ENCODE data around the gene AP3B1.

Gene AP3B1

GRCh38 chr5:78260771-78261170, 33.7 kb downstream of the AP3B1 start:
- in situ Hi-C loops (cut with HindIII; ENCODE audit: low pct_ligation_motif_present, low pct_unique_long_range_greater_than_20kb, low sequenced_read_pairs) = no loop called here
- DNase-seq = no peak

GRCh38 chr5:78253201-78253600, 41.3 kb downstream of the AP3B1 start:
- in situ Hi-C loops (cut with HindIII; ENCODE audit: low pct_ligation_motif_present, low pct_unique_long_range_greater_than_20kb, low sequenced_read_pairs) = no loop called here
- no peak for DNase-seq

GRCh38 chr5:78252715-78253114, 41.8 kb downstream of the AP3B1 start:
- no peak for DNase-seq
- in situ Hi-C loops (cut with HindIII; ENCODE audit: low pct_ligation_motif_present, low pct_unique_long_range_greater_than_20kb, low sequenced_read_pairs) = no loop called here

- in situ Hi-C loops (cut with HindIII; ENCODE audit: low pct_ligation_motif_present, low pct_unique_long_range_greater_than_20kb, low sequenced_read_pairs) = no loop called here
- DNase-seq = no peak
These were observed 42.7 kb downstream of the AP3B1 start for GRCh38 chr5:78251663-78252284.

- in situ Hi-C loops (cut with HindIII; ENCODE audit: low pct_ligation_motif_present, low pct_unique_long_range_greater_than_20kb, low sequenced_read_pairs) = no loop called here
- no peak for DNase-seq
These were observed 49.4 kb downstream of the AP3B1 start for GRCh38 chr5:78245136-78245535.

- in situ Hi-C loops (cut with HindIII; ENCODE audit: low pct_ligation_motif_present, low pct_unique_long_range_greater_than_20kb, low sequenced_read_pairs) = no loop called here
- no peak for DNase-seq
These were observed 50.9 kb downstream of the AP3B1 start for GRCh38 chr5:78243639-78244038.

GRCh38 chr5:78243091-78243490, 51.4 kb downstream of the AP3B1 start:
- in situ Hi-C loops (cut with HindIII; ENCODE audit: low pct_ligation_motif_present, low pct_unique_long_range_greater_than_20kb, low sequenced_read_pairs) = no loop called here
- DNase-seq = no peak

GRCh38 chr5:78242001-78242400, 52.5 kb downstream of the AP3B1 start:
- in situ Hi-C loops (cut with HindIII; ENCODE audit: low pct_ligation_motif_present, low pct_unique_long_range_greater_than_20kb, low sequenced_read_pairs) = no loop called here
- DNase-seq = no peak

- no peak for DNase-seq
- in situ Hi-C loops (cut with HindIII; ENCODE audit: low pct_ligation_motif_present, low pct_unique_long_range_greater_than_20kb, low sequenced_read_pairs) = no loop called here
These were observed 56.6 kb downstream of the AP3B1 start for GRCh38 chr5:78237911-78238310.

- no peak for DNase-seq
- in situ Hi-C loops (cut with HindIII; ENCODE audit: low pct_ligation_motif_present, low pct_unique_long_range_greater_than_20kb, low sequenced_read_pairs) = no loop called here
These were observed 58.5 kb downstream of the AP3B1 start for GRCh38 chr5:78236046-78236445.

GRCh38 chr5:78235289-78235688, 59.2 kb downstream of the AP3B1 start:
- in situ Hi-C loops (cut with HindIII; ENCODE audit: low pct_ligation_motif_present, low pct_unique_long_range_greater_than_20kb, low sequenced_read_pairs) = no loop called here
- DNase-seq = no peak

- in situ Hi-C loops (cut with HindIII; ENCODE audit: low pct_ligation_motif_present, low pct_unique_long_range_greater_than_20kb, low sequenced_read_pairs) = no loop called here
- DNase-seq = no peak
These were observed 59.7 kb downstream of the AP3B1 start for GRCh38 chr5:78234804-78235203.

GRCh38 chr5:78232163-78232562, 62.3 kb downstream of the AP3B1 start:
- in situ Hi-C loops (cut with HindIII; ENCODE audit: low pct_ligation_motif_present, low pct_unique_long_range_greater_than_20kb, low sequenced_read_pairs) = no loop called here
- no peak for DNase-seq

GRCh38 chr5:78224358-78224757, 70.1 kb downstream of the AP3B1 start:
- DNase-seq = no peak
- in situ Hi-C loops (cut with HindIII; ENCODE audit: low pct_ligation_motif_present, low pct_unique_long_range_greater_than_20kb, low sequenced_read_pairs) = no loop called here

- in situ Hi-C loops (cut with HindIII; ENCODE audit: low pct_ligation_motif_present, low pct_unique_long_range_greater_than_20kb, low sequenced_read_pairs) = no loop called here
- DNase-seq = peak; percentile 18
These were observed 72.5 kb downstream of the AP3B1 start for GRCh38 chr5:78221964-78222451.

GRCh38 chr5:78221467-78221866, 73.0 kb downstream of the AP3B1 start:
- in situ Hi-C loops (cut with HindIII; ENCODE audit: low pct_ligation_motif_present, low pct_unique_long_range_greater_than_20kb, low sequenced_read_pairs) = no loop called here
- no peak for DNase-seq

- DNase-seq = peak; percentile 89
- in situ Hi-C loops (cut with HindIII; ENCODE audit: low pct_ligation_motif_present, low pct_unique_long_range_greater_than_20kb, low sequenced_read_pairs) = no loop called here
These were observed 78.5 kb downstream of the AP3B1 start for GRCh38 chr5:78215972-78216371.

GRCh38 chr5:78215565-78215964, 78.9 kb downstream of the AP3B1 start:
- in situ Hi-C loops (cut with HindIII; ENCODE audit: low pct_ligation_motif_present, low pct_unique_long_range_greater_than_20kb, low sequenced_read_pairs) = no loop called here
- DNase-seq = peak; percentile 25

- DNase-seq = no peak
- in situ Hi-C loops (cut with HindIII; ENCODE audit: low pct_ligation_motif_present, low pct_unique_long_range_greater_than_20kb, low sequenced_read_pairs) = no loop called here
These were observed 80.7 kb downstream of the AP3B1 start for GRCh38 chr5:78213799-78214198.

- in situ Hi-C loops (cut with HindIII; ENCODE audit: low pct_ligation_motif_present, low pct_unique_long_range_greater_than_20kb, low sequenced_read_pairs) = no loop called here
- DNase-seq = no peak
These were observed 83.4 kb downstream of the AP3B1 start for GRCh38 chr5:78211052-78211451.

GRCh38 chr5:78204241-78204640, 90.3 kb downstream of the AP3B1 start:
- in situ Hi-C loops (cut with HindIII; ENCODE audit: low pct_ligation_motif_present, low pct_unique_long_range_greater_than_20kb, low sequenced_read_pairs) = no loop called here
- DNase-seq = no peak

Data from ACHN (cell line).